Sigmoid colon (tissue), 7 donors: Measurements from ENCODE around the gene FLNC. TPM values are rescaled to one million over a fixed set of nuclear protein-coding genes. Genes with fewer than 3 reads are reported as not detected.
A peak's percentile ranks its signal among the peaks of the same experiment; 100 is the strongest.

Source experiments
- DNase-seq: peaks from one replicate; pipeline ENCODE4 v3.0.0-alpha.2; 2019
- H3K27ac ChIP-seq, 4 donors: fragments of 200-600 bp; sonication (generic); one replicate each; pipeline ENCODE4 v1.5.1; 2016 to 2019; ENCODE audit warnings: mild to moderate bottlenecking in 1 of 4
- H3K27me3 ChIP-seq, 3 donors: fragments of 200-600 bp; sonication (generic); one replicate each; pipeline ENCODE4 v1.5.1; 2019; ENCODE audit warnings: mild to moderate bottlenecking in 1 of 3
- H3K36me3 ChIP-seq, 4 donors: fragments of 200-600 bp; sonication (generic); one replicate each; pipeline ENCODE4 v1.5.1; 2016 to 2019
- H3K4me1 ChIP-seq, 4 donors: fragments of 200-600 bp; sonication (generic); one replicate each; pipeline ENCODE4 v1.5.1; 2017 to 2019
- H3K4me3 ChIP-seq, 4 donors: fragments of 200-600 bp; sonication (generic); one replicate each; pipeline ENCODE4 v1.5.1; 2017 to 2019; ENCODE audit warnings: mild to moderate bottlenecking in 2 of 4, moderate library complexity in 1 of 4
- H3K9me3 ChIP-seq, 4 donors: fragments of 200-600 bp in 3 of 4; sonication (generic) in 3 of 4; one replicate each; pipeline versions ENCODE4 v1.5.1 to v1.6.1; 2013 to 2019
- CTCF ChIP-seq, 4 experiments: fragments of 450-650 bp in 3 of 4; fragments of 200-600 bp in 1 of 4; IDR thresholded peaks; one replicate each; pipeline ENCODE4 v1.5.1; 2016 to 2019; ENCODE audit warnings: antibody characterized with exemption in 4 of 4, mild to moderate bottlenecking in 3 of 4, moderate library complexity in 2 of 4
- EP300 ChIP-seq, 4 donors: sonication (generic); formaldehyde crosslinking; IDR thresholded peaks; one replicate each; pipeline ENCODE4 v1.6.1; 2017; ENCODE audit warnings: antibody characterized with exemption in 4 of 4
- POLR2A ChIP-seq, 2 donors: fragments of 450-650 bp; IDR thresholded peaks; one replicate each; pipeline ENCODE4 v1.6.1; 2016; ENCODE audit warnings: antibody characterized with exemption in 2 of 2, mild to moderate bottlenecking in 2 of 2, moderate library complexity in 2 of 2
- POLR2AphosphoS5 ChIP-seq, 4 donors: sonication (generic); formaldehyde crosslinking; IDR thresholded peaks; one replicate each; pipeline ENCODE4 v1.6.1; 2017; ENCODE audit warnings: antibody characterized with exemption in 4 of 4
- WGBS, 2 donors: extraction: QIAGEN DNeasy Blood & Tissue Kit; methylation state at CpG; one replicate each; pipeline ENCODE4 v1.1.7; 2013; 5-methylcytosine and 5-hydroxymethylcytosine counted together
- intact Hi-C: fragments of 100-400 bp; cut with DNase I; formaldehyde crosslinking; loops from one replicate; pipeline ENCODE4 v1.15.1; 2023
- polyA plus RNA-seq, 3 donors: library from polyadenylated mRNA; stranded (reverse); fragments of 200-250 nt; gene quantifications; one replicate each; pipeline ENCODE4 v1.2.3, GENCODE V29; 2013
- total RNA-seq, 4 donors: library from RNA; depleted of rRNA; stranded (reverse); fragments of >200 nt; gene quantifications; one replicate each; pipeline ENCODE4 v1.1.0, GENCODE V29; 2016
- donor health status: healthy with polysubstance abuse.
- donor health status: Bipolar disorder and iron deficiency.
- donor health status: healthy.

FLNC gene
- total RNA-seq (100 to 1,000 TPM in 3 of 4 donors, 10 to 100 TPM in 1; 95.3 to 489 (median 242) TPM), polyA plus RNA-seq (10 to 100 TPM in 1 of 3 donors, 1 to 10 TPM in 1, under 1 TPM in 1; 0.69 to 12.6 (median 5.4) TPM)

- H3K4me1 ChIP-seq, result peaks cover 2 to 79% (median 67%) of the 10 kb centered on the region in 4 donors
- intact Hi-C loops, result loop anchor here (2.0 to 5.0 kb wide), 3 partner anchors 40 to 93 kb away; partner anchors contain the start of genes CALU and CCDC136
- peaks cover 2 to 8% (median 3%) of the 10 kb centered on the region in 4 donors for H3K36me3 ChIP-seq
- peak within 1 kb of the TSS; percentile 66 to 90 (median 83) for H3K4me3 ChIP-seq
- H3K27me3 ChIP-seq, result no peaks in the 10 kb centered on the region
- TF ChIP-seq EP300 (IDR thresholded peaks at IDR 0.05), result no peak
- TF ChIP-seq CTCF (IDR thresholded peaks at IDR 0.05), result no peak
- peak; percentile 72 to 78 for TF ChIP-seq POLR2A (IDR thresholded peaks at IDR 0.05)
- peak; percentile 65 to 95 (median 90) for TF ChIP-seq POLR2AphosphoS5 (IDR thresholded peaks at IDR 0.05)
- H3K9me3 ChIP-seq, result no peaks in the 10 kb centered on the region
- DNase-seq, result peak; percentile 87
- 2 to 3% methylated on average over 109 of the region's 109 CpGs for WGBS, 2 donors
- peak within 1 kb of the TSS; percentile 95 to 99 (median 98) for H3K27ac ChIP-seq
These were observed at the start of gene FLNC for GRCh38 chr7:128830231-128831177. Gene FLNC, plus strand, starts transcription at chr7:128830406. Its CDS starts 232 bp downstream, at chr7:128830638.

- TF ChIP-seq POLR2A (IDR thresholded peaks at IDR 0.05) (no peak), CTCF (IDR thresholded peaks at IDR 0.05) (no peak), POLR2AphosphoS5 (IDR thresholded peaks at IDR 0.05) (no peak), EP300 (IDR thresholded peaks at IDR 0.05) (no peak)
- H3K4me1 ChIP-seq, result peaks cover 0 to 31% (median 28%) of the 10 kb centered on the region in 4 donors
- no peaks in the 10 kb centered on the region for H3K36me3 ChIP-seq
- peak overlapping the region; percentile 78 to 86 (median 82) for H3K27ac ChIP-seq
- peaks cover 0 to 4% (median 0%) of the 10 kb centered on the region in 4 donors for H3K9me3 ChIP-seq
- WGBS, 2 donors, result 86 to 91% methylated on average over 5 of the region's 5 CpGs
- peak; percentile 78 for DNase-seq
- H3K27me3 ChIP-seq, result no peaks in the 10 kb centered on the region
- H3K4me3 ChIP-seq, result no peak overlapping the region
- intact Hi-C loops, result no loop called here
These were observed 49.1 kb upstream of the FLNC start for GRCh38 chr7:128781126-128781525.

GRCh38 chr7:128781851-128782250 is 48.4 kb upstream of the FLNC start:
- no peak for DNase-seq
- Histone ChIP-seq H3K4me3 (no peak overlapping the region), H3K36me3 (no peaks in the 10 kb centered on the region), H3K27me3 (no peaks in the 10 kb centered on the region), H3K27ac (peak overlapping the region; percentile 78 to 86 (median 82)), H3K9me3 (peaks cover 0 to 4% (median 0%) of the 10 kb centered on the region in 4 donors), H3K4me1 (peaks cover 0 to 31% (median 28%) of the 10 kb centered on the region in 4 donors)
- 67 to 77% methylated on average over 3 of the region's 3 CpGs for WGBS, 2 donors
- TF ChIP-seq CTCF (IDR thresholded peaks at IDR 0.05), result no peak
- no peak for TF ChIP-seq POLR2A (IDR thresholded peaks at IDR 0.05)
- no peak for TF ChIP-seq EP300 (IDR thresholded peaks at IDR 0.05)
- no peak for TF ChIP-seq POLR2AphosphoS5 (IDR thresholded peaks at IDR 0.05)
- intact Hi-C loops, result no loop called here

GRCh38 chr7:128783143-128783861 is 46.9 kb upstream of the FLNC start:
- peak overlapping the region; percentile 78 to 86 (median 82) for H3K27ac ChIP-seq
- H3K4me1 ChIP-seq, result peaks cover 0 to 31% (median 28%) of the 10 kb centered on the region in 4 donors
- no peaks in the 10 kb centered on the region for H3K36me3 ChIP-seq
- peak; percentile 93 for DNase-seq
- intact Hi-C loops, result no loop called here
- TF ChIP-seq POLR2A (IDR thresholded peaks at IDR 0.05) (no peak), POLR2AphosphoS5 (IDR thresholded peaks at IDR 0.05) (peak; percentile 24 to 59 (median 52)), CTCF (IDR thresholded peaks at IDR 0.05) (no peak), EP300 (IDR thresholded peaks at IDR 0.05) (no peak)
- H3K27me3 ChIP-seq, result no peaks in the 10 kb centered on the region
- WGBS, 2 donors, result 64 to 75% methylated on average over 15 of the region's 15 CpGs
- H3K4me3 ChIP-seq, result no peak overlapping the region
- H3K9me3 ChIP-seq, result no peaks in the 10 kb centered on the region
